IMR-90 (cell line): ENCODE results near the gene FKTN.

Source experiments
- BHLHE40 ChIP-seq: fragments of 150-350 bp; IDR thresholded peaks from 2 replicates; pipeline ENCODE4 v1.6.1; 2016; ENCODE audit warnings: mild to moderate bottlenecking, low read depth, low read length
- CEBPB ChIP-seq: IDR thresholded peaks from 2 replicates; pipeline ENCODE4 v1.6.1; 2012; ENCODE audit warnings: low read depth, low read length, improper control_type of control experiment
- FOS ChIP-seq: fragments of 150-350 bp; IDR thresholded peaks from 2 replicates; pipeline ENCODE4 v1.6.1; 2016; ENCODE audit warnings: low read depth, low read length
- MAFK ChIP-seq: IDR thresholded peaks from 2 replicates; pipeline ENCODE4 v1.6.1; 2012; ENCODE audit warnings: low read depth, low read length, improper control_type of control experiment
- MXI1 ChIP-seq: IDR thresholded peaks from 2 replicates; pipeline ENCODE4 v1.6.1; 2012; ENCODE audit warnings: low read depth, mild to moderate bottlenecking, low read length, moderate library complexity, borderline replicate concordance
- NFE2L2 ChIP-seq: fragments of 150-350 bp; IDR thresholded peaks from 2 replicates; pipeline ENCODE4 v1.6.1; 2016; ENCODE audit warnings: low read depth, mild to moderate bottlenecking, low read length
- POLR2A ChIP-seq: IDR thresholded peaks from 2 replicates; pipeline ENCODE4 v1.6.1; 2012; ENCODE audit warnings: mild to moderate bottlenecking, low read depth, low read length
- RFX5 ChIP-seq: IDR thresholded peaks from 2 replicates; pipeline ENCODE4 v1.8.0; 2012; ENCODE audit warnings: low read depth, mild to moderate bottlenecking, low read length, moderate library complexity
- SMC3 ChIP-seq: fragments of 150-350 bp; IDR thresholded peaks from 2 replicates; pipeline ENCODE4 v1.6.1; 2016; ENCODE audit warnings: low read depth, mild to moderate bottlenecking, antibody characterized with exemption, low read length, moderate library complexity
- TF ChIP-seq, protein P1 (sequence below): conservative IDR thresholded peaks from 2 replicates; pipeline ENCODE4 v1.5.1; 2012; ENCODE audit warnings: mild to moderate bottlenecking, low read depth, low read length, improper control_type of control experiment
- TF ChIP-seq, protein P2 (sequence below): fragments of 150-350 bp; IDR thresholded peaks from 2 replicates; pipeline ENCODE4 v1.6.1; 2017; ENCODE audit warnings: mild to moderate bottlenecking, antibody characterized with exemption, low read length, low read depth

DNA sequence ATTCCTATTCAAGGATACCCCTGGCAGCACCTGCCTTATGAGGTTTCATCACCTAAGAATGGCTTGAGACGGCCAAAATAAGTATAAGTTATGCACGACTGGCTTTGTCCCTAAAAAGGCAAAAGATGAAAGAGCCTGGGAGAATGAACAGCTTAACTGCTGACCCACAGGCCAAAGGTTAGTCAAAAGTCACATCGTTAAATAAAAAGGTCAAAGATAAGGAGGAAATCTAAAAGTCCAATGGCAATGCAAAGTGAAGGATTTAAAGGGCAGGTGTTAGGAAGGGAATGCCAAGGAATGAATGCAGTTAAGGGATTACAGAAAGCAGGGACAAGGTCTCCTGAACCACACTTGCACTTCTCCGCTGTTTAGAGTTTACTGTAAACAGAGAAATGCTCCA is 109.9 kb downstream of the FKTN start:
- TF ChIP-seq SMC3: no peak
- TF ChIP-seq BHLHE40: no peak
- TF ChIP-seq, protein P1, sequence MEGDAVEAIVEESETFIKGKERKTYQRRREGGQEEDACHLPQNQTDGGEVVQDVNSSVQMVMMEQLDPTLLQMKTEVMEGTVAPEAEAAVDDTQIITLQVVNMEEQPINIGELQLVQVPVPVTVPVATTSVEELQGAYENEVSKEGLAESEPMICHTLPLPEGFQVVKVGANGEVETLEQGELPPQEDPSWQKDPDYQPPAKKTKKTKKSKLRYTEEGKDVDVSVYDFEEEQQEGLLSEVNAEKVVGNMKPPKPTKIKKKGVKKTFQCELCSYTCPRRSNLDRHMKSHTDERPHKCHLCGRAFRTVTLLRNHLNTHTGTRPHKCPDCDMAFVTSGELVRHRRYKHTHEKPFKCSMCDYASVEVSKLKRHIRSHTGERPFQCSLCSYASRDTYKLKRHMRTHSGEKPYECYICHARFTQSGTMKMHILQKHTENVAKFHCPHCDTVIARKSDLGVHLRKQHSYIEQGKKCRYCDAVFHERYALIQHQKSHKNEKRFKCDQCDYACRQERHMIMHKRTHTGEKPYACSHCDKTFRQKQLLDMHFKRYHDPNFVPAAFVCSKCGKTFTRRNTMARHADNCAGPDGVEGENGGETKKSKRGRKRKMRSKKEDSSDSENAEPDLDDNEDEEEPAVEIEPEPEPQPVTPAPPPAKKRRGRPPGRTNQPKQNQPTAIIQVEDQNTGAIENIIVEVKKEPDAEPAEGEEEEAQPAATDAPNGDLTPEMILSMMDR: no peak
- TF ChIP-seq POLR2A: no peak
- TF ChIP-seq, protein P2, sequence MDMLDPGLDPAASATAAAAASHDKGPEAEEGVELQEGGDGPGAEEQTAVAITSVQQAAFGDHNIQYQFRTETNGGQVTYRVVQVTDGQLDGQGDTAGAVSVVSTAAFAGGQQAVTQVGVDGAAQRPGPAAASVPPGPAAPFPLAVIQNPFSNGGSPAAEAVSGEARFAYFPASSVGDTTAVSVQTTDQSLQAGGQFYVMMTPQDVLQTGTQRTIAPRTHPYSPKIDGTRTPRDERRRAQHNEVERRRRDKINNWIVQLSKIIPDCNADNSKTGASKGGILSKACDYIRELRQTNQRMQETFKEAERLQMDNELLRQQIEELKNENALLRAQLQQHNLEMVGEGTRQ: no peak
- no peak for TF ChIP-seq NFE2L2
- TF ChIP-seq MAFK: no peak
- no peak for TF ChIP-seq RFX5
- TF ChIP-seq FOS: no peak
- TF ChIP-seq CEBPB: no peak
- TF ChIP-seq MXI1: no peak
